GM18861 (cell line): Measurements from ENCODE around the gene C4B.
"Not testable (repeated sequence)": the region's sequence is repeated elsewhere in the genome, so short reads cannot be mapped to it uniquely, and the experiment has no call there.

Experiments
- ATAC-seq: cut with Tn5 transposase; IDR thresholded peaks from one replicate; pipeline ENCODE4 v1.9.1; 2021; ENCODE audit not compliant: unreplicated experiment

The C4B gene

GRCh38 chr6:32035283-32036013 is 20.9 kb downstream of the C4B start:
- not testable (repeated sequence) for ATAC-seq

- ATAC-seq: not testable (repeated sequence)
Measured at GRCh38 chr6:32037136-32037535, 22.5 kb downstream of the C4B start.

DNA sequence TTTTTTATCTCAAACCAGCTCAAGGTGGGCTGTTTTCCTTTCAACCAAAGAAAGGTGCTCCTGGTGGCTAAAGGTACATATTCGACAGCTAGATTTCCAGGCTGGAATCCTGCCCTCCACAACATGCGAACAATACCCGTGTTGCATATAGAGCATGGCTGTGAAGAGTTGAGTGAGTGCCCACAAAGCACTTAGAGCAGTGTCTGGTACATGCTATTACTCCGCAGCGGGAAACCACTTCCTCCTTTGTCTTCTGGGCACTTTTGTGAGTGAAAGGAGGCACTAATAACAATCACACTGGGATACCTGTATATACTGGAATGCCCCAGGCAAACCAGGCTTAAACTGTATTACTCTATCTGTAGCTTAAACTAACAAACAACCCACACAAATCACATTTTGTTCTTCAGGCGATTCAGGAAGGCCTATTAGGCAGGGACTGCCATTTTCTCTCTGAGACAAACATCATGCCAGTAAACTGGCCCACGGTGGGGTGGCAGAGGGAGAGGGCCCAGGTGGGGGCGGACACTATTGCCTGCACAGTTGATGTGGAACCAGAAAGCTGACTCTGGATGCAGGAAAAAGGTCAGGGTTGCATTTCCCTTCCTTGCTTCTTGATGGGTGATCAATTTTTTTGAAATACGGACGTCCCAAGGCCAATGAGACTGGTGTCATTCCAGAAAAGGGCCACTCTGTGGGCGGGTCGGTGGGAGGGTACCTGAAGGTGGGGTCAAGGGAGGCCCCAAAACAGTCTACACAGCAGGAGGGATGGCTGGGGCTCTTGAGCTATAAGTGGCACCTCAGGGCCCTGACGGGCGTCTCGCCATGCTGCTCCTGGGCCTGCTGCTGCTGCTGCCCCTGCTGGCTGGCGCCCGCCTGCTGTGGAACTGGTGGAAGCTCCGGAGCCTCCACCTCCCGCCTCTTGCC is 23.3 kb downstream of the C4B start, which contains the start of gene CYP21A2:
TSS of gene CYP21A2 (plus strand) at position 818 of the 927 bp plus-strand sequence. CDS start at position 826, 8 bp downstream.
- not testable (repeated sequence) for ATAC-seq

DNA sequence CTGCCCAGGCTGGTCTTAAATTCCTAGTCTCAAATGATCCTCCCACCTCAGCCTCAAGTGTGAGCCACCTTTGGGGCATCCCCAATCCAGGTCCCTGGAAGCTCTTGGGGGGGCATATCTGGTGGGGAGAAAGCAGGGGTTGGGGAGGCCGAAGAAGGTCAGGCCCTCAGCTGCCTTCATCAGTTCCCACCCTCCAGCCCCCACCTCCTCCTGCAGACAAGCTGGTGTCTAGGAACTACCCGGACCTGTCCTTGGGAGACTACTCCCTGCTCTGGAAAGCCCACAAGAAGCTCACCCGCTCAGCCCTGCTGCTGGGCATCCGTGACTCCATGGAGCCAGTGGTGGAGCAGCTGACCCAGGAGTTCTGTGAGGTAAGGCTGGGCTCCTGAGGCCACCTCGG is 24.3 kb downstream of the C4B start:
- ATAC-seq: not testable (repeated sequence)

DNA sequence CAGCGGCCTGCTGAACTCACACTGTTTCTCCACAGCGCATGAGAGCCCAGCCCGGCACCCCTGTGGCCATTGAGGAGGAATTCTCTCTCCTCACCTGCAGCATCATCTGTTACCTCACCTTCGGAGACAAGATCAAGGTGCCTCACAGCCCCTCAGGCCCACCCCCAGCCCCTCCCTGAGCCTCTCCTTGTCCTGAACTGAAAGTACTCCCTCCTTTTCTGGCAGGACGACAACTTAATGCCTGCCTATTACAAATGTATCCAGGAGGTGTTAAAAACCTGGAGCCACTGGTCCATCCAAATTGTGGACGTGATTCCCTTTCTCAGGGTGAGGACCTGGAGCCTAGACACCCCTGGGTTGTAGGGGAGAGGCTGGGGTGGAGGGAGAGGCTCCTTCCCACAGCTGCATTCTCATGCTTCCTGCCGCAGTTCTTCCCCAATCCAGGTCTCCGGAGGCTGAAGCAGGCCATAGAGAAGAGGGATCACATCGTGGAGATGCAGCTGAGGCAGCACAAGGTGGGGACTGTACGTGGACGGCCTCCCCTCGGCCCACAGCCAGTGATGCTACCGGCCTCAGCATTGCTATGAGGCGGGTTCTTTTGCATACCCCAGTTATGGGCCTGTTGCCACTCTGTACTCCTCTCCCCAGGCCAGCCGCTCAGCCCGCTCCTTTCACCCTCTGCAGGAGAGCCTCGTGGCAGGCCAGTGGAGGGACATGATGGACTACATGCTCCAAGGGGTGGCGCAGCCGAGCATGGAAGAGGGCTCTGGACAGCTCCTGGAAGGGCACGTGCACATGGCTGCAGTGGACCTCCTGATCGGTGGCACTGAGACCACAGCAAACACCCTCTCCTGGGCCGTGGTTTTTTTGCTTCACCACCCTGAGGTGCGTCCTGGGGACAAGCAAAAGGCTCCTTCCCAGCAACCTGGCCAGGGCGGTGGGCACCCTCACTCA is 25.0 kb downstream of the C4B start:
- not testable (repeated sequence) for ATAC-seq

GRCh38 chr6:32040299-32041049 is 25.9 kb downstream of the C4B start:
- ATAC-seq: not testable (repeated sequence)

DNA sequence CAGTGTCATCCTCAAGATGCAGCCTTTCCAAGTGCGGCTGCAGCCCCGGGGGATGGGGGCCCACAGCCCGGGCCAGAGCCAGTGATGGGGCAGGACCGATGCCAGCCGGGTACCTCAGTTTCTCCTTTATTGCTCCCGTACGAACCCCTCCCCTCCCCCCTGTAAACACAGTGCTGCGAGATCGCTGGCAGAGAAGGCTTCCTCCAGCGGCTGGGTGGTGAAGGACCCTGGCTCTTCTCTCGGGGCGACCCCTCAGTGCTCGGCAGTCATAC is 26.4 kb downstream of the C4B start:
- not testable (repeated sequence) for ATAC-seq

GRCh38 chr6:32041385-32041784 is 26.8 kb downstream of the C4B start:
- ATAC-seq: not testable (repeated sequence)

GRCh38 chr6:32042276-32042675 is 27.7 kb downstream of the C4B start:
- not testable (repeated sequence) for ATAC-seq

DNA sequence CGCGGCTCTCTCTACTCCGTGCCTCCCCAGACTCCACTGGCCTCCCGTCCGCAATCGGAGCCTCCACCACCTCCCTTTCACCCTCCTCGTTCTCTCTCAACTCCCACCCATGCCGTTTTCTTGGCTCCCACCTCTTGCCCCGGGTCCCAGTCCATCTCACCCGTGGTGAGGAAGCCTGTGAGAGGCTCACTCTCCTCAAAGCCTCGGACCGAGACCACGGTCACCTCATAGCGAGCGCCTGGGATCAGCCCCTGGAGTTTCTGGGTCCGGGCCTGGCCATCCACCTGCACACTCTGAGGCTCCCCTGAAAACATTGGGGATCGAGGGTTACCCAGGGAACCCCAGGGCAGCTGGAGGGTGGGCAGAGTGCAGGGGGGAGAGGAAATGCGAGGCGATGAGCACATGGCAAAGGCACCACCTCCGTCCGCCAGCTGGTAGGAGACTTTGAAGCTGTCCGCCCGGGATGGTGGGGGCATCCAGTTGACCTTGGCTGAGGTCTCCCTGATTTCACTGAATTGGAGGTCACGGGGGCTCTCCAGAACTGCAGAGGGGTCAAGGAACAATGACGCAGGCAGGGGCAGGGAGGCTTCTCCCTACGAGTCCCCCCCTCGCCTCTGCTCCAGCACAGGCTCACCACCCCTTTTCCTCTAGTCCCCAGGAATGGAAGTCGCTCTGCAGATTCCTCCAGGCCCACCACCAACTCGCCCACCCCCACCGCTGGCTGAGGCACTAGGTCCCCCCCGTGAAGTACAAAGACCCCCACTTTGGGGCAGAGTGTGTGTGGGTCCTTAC is 29.2 kb downstream of the C4B start:
- ATAC-seq: not testable (repeated sequence)

DNA sequence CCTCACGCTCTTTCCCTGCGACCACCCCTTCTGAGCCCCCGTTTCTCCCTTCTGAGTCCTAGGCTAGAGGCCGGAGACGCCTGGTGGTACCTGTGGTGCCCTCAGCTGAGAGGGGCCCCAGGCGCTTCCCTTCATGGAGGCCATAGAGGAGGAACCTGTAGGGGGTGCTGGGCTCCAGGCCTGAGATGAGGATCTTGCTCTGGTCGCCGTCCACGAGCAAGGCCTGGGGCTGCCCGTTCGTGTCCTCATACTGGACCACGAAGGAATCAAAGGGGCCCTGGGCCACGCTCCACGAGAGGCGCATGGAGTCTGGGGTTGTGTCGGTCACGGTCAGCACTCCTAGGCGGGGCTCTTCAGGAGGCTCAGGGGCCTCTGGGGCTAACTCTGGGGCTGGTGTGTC is 30.3 kb downstream of the C4B start:
- ATAC-seq: not testable (repeated sequence)

GRCh38 chr6:32045811-32046449 is 31.3 kb downstream of the C4B start:
- no peak for ATAC-seq

DNA sequence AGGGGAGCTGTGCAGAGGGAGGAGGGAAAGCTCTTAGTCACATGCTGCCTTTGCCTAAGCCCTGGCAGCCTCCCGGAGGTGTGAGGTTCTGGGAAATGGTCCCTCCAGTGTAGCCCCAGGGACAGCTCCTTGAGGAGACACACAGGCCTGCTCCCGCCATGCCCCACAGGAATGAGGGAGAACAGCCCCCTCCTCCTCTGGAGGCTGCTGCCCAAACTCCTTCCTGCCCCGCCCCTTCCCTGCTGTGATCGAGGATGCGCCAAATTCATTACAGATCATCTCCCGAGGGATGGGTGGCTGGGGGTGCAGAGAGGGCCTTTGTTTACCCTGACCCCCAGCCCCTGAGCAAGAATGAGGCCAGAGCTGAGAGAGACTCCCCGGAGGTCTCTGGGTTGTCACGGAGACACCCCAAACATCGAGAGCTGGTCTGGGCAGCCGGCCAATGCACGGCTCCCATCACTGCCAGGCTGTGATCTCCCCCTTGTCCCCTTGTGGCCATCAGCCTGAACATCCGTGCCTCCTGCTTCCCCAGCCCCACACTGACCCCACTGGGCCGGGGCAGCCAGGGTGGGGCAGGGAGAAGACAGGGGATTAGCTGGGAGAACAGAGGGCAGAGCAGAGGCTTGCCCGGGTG is 32.0 kb downstream of the C4B start:
- no peak for ATAC-seq

DNA sequence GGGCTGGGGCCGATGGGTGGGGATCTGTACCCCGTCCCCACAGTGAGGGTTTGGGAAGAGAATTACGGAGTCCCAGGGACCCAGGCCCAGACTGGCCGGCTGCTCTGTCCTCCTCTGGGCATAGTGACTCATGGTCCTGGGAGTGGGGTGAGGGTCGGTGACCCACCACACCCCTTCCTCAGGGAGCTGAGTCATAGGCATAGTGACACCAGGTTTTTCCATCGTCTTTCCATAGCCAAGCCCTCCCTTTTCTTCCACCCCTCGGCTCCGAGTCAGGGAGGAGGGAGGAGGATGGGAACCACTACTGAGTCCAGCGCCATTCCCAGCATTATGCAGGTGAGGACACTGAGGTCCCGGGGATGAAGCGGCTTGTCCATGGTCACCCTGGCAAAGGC is 32.5 kb downstream of the C4B start:
- ATAC-seq: no peak

GRCh38 chr6:32047539-32047854 is 32.9 kb downstream of the C4B start:
- ATAC-seq: no peak

DNA sequence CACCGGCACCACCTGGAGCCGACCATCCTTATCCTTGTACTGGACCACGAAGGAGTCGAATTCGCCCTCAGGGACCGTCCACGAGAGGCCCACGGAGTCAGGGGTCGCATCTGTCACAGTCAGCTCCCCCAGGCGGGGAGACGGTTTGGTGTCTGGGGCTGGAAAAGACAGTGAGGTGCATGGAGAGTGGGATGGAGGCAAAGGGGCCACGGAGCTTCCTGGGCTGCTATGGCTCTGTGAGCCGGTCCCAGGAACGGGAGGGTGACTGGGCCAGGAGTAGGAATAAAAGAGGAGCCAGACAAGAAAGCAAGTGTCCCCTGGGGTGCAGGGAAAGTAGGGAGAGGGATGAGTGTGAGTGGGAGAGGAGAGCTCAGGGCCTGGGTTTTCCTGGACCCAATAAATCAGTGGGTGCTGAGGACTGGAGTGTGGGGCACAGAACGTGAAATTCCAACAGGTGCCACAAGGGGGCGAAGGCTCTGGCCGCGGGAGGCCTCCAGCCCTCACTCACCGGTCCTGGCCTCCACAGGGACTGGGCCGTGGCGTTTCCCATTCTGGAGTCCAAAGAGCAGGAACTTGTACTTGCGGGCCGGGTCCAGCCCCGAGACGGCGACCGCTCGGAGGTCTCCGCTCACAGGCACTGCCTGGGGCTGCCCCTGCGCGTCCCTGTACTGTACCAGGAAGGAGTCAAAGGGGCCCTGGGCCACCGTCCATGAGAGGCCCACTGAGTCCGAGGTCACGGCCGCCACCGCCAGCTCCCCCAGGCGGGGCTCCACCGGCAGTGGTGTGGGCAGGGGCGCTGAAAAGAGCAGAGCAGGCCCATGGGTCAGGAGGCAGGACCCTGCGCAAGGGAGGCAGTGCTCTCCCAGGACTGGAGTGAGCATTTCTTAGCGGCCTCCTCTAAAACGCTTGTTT is 33.5 kb downstream of the C4B start:
- ATAC-seq: no peak

- ATAC-seq: not testable (repeated sequence)
Measured at GRCh38 chr6:32049149-32049548, 34.6 kb downstream of the C4B start.

- ATAC-seq: not testable (repeated sequence)
Measured at GRCh38 chr6:32049736-32050135, 35.1 kb downstream of the C4B start.
